GM08714 (cell line): Measurements from ENCODE around the gene BTN3A1.

Experiments
- H3K4me3 ChIP-seq: fragments of 200-500 bp; sonication (Bioruptor generic); 2 replicates; pipeline ENCODE4 v1.5.1; 2014; ENCODE audit warnings: mild to moderate bottlenecking, low read length, inconsistent platforms
- ZNF274 ChIP-seq: IDR thresholded peaks from 2 replicates; pipeline ENCODE4 v1.6.1; 2012; ENCODE audit warnings: mild to moderate bottlenecking, low read depth, low read length

BTN3A1 gene

GRCh38 chr6:26388441-26388840 lies 13.6 kb upstream of the BTN3A1 start:
- H3K4me3 ChIP-seq: no peak overlapping the region
- TF ChIP-seq ZNF274: no peak

GRCh38 chr6:26389349-26389894 lies 12.7 kb upstream of the BTN3A1 start:
- no peak for TF ChIP-seq ZNF274
- H3K4me3 ChIP-seq: no peak overlapping the region

GRCh38 chr6:26390531-26390930 lies 11.5 kb upstream of the BTN3A1 start:
- H3K4me3 ChIP-seq: no peak overlapping the region
- TF ChIP-seq ZNF274: no peak

- no peak overlapping the region for H3K4me3 ChIP-seq
- no peak for TF ChIP-seq ZNF274
Measured at GRCh38 chr6:26392932-26393636, 9.0 kb upstream of the BTN3A1 start.

- no peak for TF ChIP-seq ZNF274
- no peak overlapping the region for H3K4me3 ChIP-seq
Measured at GRCh38 chr6:26394289-26394688, 7.8 kb upstream of the BTN3A1 start.

GRCh38 chr6:26398555-26398954 lies 3.5 kb upstream of the BTN3A1 start:
- no peak overlapping the region for H3K4me3 ChIP-seq
- no peak for TF ChIP-seq ZNF274

- H3K4me3 ChIP-seq: no peak overlapping the region
- TF ChIP-seq ZNF274: no peak
Measured at GRCh38 chr6:26400626-26401025, 1.4 kb upstream of the BTN3A1 start.

GRCh38 chr6:26401389-26401986 lies 587 bp upstream of the BTN3A1 start:
- H3K4me3 ChIP-seq: no peak overlapping the region
- no peak for TF ChIP-seq ZNF274

GRCh38 chr6:26403893-26404292 lies 1.8 kb downstream of the BTN3A1 start:
- no peak for TF ChIP-seq ZNF274
- peak overlapping the region; percentile 10; the same call in 1 of the 2 replicates for H3K4me3 ChIP-seq

- no peak for TF ChIP-seq ZNF274
- H3K4me3 ChIP-seq: no peak overlapping the region
Measured at GRCh38 chr6:26404546-26404945, 2.5 kb downstream of the BTN3A1 start.

- no peak overlapping the region for H3K4me3 ChIP-seq
- no peak for TF ChIP-seq ZNF274
Measured at GRCh38 chr6:26408828-26409730, 7.0 kb downstream of the BTN3A1 start.

- H3K4me3 ChIP-seq: no peak overlapping the region
- no peak for TF ChIP-seq ZNF274
Measured at GRCh38 chr6:26411751-26412150, 9.7 kb downstream of the BTN3A1 start.

- TF ChIP-seq ZNF274: no peak
- no peak overlapping the region for H3K4me3 ChIP-seq
Measured at GRCh38 chr6:26412228-26412627, 10.2 kb downstream of the BTN3A1 start.

- TF ChIP-seq ZNF274: no peak
- H3K4me3 ChIP-seq: no peak overlapping the region
Measured at GRCh38 chr6:26412954-26413353, 10.9 kb downstream of the BTN3A1 start.

- no peak for TF ChIP-seq ZNF274
- H3K4me3 ChIP-seq: no peak overlapping the region
Measured at GRCh38 chr6:26414281-26414680, 12.2 kb downstream of the BTN3A1 start.
